ENCODE measurements around the gene USP1. TPM values are rescaled to one million over a fixed set of nuclear protein-coding genes. Genes with fewer than 3 reads are reported as not detected.
A peak's percentile ranks its signal among the peaks of the same experiment; 100 is the strongest.

Gene USP1
- total and polyA plus RNA-seq, 10 of the 15 experiments (the other 5 are each of a cell fraction or from before 2014, with no cell fraction given), result 25.6 to 77.9 (median 48.1) TPM

- TF ChIP-seq EZH2 (IDR thresholded peaks at IDR 0.05; ENCODE audit: borderline replicate concordance, control insufficient read depth, low read depth, low read length) (no peak), ZNF207 (IDR thresholded peaks at IDR 0.05; ENCODE audit: borderline replicate concordance) (peak; percentile 98), CEBPZ (IDR thresholded peaks at IDR 0.05; ENCODE audit: low read depth, low read length) (no peak), TCF3 (IDR thresholded peaks at IDR 0.05; ENCODE audit: borderline replicate concordance, insufficient read depth, low read depth, low read length) (0 out of 2 replicates have a peak, but pooled peaks have one; percentile 26), POU2F2 (IDR thresholded peaks at IDR 0.05; ENCODE audit: borderline replicate concordance, low read depth, low read length) (no peak), NR2F1 (conservative IDR thresholded peaks at IDR 0.05) (peak; percentile 24; the same call in 1 of the 2 replicates), CBX3 (IDR thresholded peaks at IDR 0.05; ENCODE audit: borderline replicate concordance, low read depth) (no peak), TAF1 (IDR thresholded peaks at IDR 0.05; ENCODE audit: borderline replicate concordance, low read depth, low read length) (peak; percentile 64; the same call in 1 of the 2 replicates), MXI1 (IDR thresholded peaks at IDR 0.05; ENCODE audit: low read depth, low read length) (peak; percentile 52), NBN (IDR thresholded peaks at IDR 0.05) (peak; percentile 84; the same call in 1 of the 2 replicates), HSF1 (IDR thresholded peaks at IDR 0.05; ENCODE audit: low read depth, low read length) (no peak; the same call in 1 of the 2 replicates), SUZ12 (IDR thresholded peaks at IDR 0.05; ENCODE audit: unreplicated experiment) (no peak), ATF7 (IDR thresholded peaks at IDR 0.05; ENCODE audit: low read depth) (no peak; the same call in 1 of the 2 replicates), RCOR1 (conservative IDR thresholded peaks at IDR 0.05; ENCODE audit: low read depth, low read length) (no peak), ZNF592 (IDR thresholded peaks at IDR 0.05) (peak; percentile 90; the same call in 1 of the 2 replicates), ESRRA (IDR thresholded peaks at IDR 0.05; ENCODE audit: low read length) (peak; percentile 81), FOXM1 (IDR thresholded peaks at IDR 0.05; ENCODE audit: low read depth, low read length) (no peak), WRNIP1 (IDR thresholded peaks at IDR 0.05; ENCODE audit: borderline replicate concordance, low read depth, low read length) (no peak), PAX5 (IDR thresholded peaks at IDR 0.05; ENCODE audit: borderline replicate concordance, low read depth, low read length) (no peak)
Measured at GRCh38 chr1:62436466-62437272, at the start of gene USP1 (continued).
